GM18873 (cell line): ENCODE measurements around the gene TULP1.
"Not testable (repeated sequence)": the region's sequence is repeated elsewhere in the genome, so short reads cannot be mapped to it uniquely, and the experiment has no call there.

Experiments used
- ATAC-seq: cut with Tn5 transposase; IDR thresholded peaks from one replicate; pipeline ENCODE4 v1.9.1; 2021; ENCODE audit warnings: mild to moderate bottlenecking, moderate library complexity, moderate number of reproducible peaks; ENCODE audit not compliant: unreplicated experiment, low FRiP score

The TULP1 gene

DNA sequence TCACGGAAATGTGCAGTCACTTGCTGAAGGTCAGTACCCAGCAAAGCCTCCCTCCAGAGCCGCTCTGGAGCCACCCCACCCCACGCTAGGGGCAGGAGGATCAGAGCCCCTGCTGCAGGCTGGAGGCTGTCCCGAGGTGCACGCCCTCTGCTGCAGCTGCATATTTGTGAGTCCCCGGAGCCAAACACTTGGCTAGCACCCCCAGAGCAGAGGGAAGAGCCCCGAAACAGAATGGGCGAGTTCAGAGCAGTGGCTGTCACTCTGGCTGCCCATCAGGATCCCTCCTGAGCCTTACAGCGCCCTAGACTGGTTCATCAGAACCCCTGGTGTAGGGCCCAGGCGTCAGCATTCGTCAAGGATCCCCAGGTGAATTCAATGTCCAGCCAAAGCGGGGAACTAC lies 9.5 kb upstream of the TULP1 start:
- no peak for ATAC-seq

DNA sequence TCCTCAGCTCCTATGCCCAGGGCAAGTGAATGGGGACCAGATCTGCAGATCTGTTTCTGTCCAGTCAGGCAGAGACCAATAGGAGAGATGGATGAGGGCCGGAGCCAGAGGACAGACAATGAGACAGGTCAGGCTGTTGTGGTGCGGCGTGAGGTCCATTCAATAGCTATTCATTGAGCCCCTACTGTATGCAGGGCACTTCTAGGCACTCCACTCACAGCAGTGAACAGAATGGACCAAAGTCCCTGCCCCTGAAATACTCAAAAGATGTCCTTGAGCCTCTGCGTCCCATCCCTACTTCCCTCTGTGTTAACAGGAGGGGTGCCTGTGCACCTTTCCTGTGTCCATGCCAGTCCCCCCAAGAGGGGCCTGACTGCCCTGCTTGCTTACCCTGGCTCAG lies 8.5 kb upstream of the TULP1 start:
- no peak for ATAC-seq

DNA sequence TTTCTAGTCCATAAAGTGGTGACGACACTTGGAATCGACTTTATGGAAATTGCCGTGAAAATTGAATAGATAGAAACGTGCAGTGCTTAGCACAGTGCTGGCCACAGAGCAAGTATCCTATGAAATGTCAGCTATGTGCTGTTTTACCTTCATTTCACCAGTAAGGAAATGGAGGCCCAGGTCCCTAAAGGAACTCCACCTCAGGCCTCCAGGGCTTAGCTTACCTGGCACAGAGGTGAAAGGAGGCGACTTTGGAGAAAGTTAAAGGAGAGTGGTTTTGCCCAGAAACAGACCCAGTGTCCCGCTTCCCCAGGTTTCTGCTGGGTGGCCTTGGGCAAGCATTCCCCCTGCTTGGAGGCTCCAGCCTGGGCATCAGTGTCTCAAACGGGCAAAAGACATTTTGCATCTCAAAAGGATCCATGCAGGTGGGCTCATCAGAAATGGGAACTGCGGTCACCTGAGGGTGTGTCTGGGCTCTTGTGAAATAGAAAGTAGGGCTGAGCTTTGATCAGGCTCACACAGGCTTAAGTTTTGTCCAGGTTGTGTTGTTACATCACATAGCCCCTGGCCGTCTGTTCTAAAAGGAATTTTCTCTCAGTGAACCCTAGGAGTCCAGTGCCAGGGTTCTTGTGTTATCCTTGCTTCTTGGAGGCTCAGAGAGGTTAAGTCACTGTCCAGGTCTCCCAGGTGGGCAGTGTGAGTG lies 6.8 kb upstream of the TULP1 start:
- no peak for ATAC-seq

DNA sequence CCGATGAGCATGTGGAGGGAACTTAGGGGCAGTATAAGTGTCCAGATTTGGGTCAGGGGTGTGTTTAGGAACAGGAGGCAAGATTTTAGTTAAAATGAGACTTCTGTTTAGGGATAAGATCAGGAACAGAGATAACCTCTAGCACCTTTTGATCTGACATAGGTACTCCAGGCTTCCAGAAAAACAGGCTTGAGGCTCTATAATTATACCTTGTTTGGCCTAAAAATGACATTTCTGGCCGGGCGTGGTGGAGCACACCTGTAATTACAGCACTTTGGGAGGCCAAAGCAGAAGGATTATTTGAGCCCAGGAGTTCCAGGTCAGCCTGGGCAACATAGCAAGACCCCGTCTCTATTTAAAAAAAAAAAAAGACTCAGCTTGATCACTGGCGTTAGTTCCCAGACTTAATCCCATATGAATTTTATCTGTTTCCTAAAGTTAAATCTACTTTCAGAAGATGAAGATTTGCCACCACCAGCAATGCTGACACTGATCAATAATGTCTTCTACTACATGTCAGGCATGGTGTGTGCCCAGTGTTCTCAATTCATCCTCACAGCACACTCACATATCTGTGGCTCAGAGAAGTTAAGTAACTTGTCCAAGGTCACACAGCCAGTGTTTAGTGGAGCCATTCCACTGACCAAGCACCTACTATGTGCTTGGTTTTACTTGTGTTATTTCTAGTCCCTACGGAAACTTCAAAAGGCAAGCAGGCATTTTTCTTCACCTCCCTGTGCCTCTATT lies 6.0 kb upstream of the TULP1 start:
- no peak for ATAC-seq

DNA sequence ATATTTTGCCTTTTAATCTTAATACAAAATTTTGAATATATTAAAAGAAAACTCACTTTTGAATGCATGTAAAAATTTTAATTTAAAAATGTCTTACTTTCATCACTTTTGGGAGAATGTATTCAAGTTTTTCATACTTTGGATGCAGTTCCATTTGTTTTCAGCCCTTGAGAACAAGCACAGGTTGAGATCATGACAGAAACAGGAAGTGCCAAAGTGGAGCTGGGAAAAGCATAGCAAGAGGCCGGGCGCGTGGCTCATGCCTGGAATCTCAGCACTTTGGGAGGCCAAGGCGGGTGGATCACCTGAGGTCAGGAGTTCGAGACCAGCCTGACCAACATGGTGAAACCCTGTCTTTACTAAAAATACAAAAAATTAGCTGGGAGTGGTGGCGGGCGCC lies 5.3 kb upstream of the TULP1 start:
- ATAC-seq: not testable (repeated sequence)

DNA sequence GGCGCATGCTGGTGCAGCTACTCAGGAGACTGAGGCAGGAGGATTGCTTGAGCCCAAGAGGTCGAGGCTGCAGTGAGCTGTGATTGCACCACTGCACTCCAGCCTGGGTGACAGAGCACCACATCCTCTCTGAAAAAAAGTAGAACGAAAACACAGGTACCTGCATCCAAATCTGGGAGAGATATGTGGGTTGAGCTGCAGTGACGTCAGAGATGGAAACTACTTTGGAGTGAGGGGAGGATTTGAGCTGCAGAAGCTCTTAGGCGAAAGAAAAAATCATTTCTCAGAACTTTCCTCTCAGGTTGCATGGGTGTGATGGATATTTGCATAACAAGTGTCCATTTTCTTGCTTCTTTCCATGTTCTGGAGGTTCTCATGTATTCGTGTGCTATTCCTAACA lies 4.0 kb upstream of the TULP1 start:
- ATAC-seq: no peak

DNA sequence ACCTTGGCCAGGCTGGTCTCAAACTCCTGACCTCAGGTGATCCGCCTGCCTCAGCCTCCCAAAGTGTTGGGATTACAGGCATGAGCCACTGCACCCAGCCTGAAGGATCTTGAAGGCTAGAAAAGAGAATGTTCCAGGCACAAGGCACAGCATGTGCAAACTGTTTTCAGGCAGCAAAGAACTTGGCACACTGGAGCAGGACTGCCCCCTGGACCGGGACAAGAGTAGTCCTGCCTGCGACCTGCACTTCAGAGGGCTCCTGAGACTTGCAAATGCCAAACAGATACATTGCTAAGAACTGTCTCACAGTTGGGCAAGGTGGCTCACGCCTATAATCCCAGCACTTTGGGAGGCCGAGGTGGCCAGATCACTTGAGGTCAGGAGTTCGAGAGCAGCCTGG lies 3.2 kb upstream of the TULP1 start:
- ATAC-seq: not testable (repeated sequence)

DNA sequence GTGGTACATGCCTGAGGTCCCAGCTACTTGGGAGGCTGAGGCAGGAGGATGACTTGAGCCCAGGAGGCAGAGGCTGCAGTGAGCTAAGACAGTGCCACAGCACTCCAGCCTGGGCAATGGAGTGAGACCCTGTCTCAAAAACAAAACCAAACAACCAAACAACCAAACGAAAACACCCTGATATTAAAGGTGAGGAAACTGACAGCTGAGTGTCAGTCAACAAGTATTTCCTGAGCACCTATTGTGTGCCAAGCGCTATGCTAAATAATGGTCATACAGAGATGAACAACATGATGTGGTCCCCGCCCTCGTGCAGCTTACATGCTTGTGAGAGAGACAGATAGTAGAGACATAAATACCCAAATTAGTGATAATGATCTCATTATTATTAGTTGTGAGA lies 1.9 kb upstream of the TULP1 start:
- no peak for ATAC-seq

DNA sequence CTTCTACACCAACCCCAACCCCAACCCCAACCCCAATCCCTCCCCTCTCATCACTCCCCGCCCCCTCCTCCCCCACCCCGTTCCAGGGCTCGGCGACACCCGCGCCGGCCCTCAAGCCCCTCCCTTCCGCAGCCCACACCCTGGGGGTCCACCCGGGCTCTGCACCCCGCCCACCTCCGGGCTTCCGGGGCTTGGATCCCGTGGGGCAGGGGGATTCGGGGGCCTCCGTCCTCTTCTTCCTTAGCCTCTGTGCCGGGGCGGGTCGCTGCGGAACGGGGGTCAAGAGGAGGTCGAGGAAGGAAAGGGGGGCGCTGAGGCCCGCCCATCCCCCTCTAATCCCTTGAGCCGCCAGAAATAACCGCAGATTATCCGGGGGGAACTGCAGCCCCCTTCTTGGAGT lies 690 bp downstream of the TULP1 start:
- ATAC-seq: no peak

DNA sequence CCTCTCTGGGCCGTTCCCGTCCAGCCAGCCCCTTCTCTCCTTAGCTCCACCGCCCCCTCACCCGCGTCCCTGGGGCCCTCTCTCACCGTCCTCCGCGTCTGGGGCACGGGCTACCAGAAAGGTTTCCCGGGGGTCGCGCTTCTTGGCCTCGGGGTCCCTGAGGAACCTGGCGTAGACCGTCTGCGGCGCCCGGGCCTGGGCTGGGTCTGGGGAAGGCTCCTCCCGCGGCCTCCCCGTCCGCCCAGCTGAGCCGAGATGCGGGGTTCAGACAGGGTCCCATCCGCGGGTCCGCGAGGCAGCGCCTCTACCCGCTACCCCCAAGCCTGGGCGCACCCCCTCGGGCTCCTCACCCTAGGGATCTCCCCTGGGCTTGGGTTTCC lies 1.1 kb downstream of the TULP1 start:
- no peak for ATAC-seq

DNA sequence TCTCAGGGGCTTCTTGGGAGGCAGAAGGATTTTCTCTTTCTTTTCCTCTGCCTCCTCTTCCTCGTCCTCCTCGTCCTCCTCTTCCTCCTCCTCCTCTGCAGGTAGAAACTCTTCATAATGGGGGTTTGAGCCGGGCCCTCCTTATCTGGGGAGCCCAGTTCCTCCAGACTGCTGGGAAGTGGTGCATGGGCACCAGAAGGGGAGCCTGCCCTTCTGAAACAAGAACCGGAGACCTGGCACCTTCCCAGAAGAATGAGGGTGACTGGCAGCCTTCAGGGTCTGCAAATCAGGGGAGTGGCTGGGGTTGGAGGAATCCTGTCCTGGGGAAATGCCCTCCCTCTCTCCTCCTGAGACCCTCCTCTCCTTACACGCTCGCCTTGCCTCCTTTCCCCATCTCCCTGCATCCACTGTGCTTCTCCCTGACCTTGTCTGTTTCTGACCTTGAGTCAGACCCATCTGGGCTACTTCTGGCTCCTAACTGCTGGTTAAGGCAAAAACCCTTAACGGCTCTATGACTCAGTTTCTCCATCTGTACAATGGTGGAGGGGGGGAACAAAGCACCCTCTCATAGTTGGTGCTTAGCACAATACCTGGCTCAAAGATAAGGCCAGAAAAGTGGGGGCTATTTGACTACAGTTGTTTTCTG lies 1.7 kb downstream of the TULP1 start:
- no peak for ATAC-seq

DNA sequence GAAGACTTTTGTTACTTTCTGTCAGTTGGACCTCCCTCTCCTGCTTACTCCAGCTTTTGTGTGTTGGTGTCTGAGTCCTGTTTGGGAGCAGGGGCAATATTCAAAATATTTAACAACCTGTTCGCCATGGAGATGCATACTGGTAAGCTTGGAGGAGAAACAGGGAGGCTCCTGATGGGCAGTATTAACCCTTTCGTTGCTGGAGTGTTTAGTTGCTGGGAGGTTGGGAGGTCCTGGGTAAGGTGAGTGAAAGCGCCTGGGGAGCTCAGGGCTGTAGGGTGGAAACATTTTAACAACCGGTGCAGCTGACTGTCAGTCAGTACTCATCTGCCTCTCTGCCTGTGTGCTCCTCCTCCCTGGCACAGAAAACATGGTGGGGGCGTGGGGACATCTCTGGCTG lies 4.2 kb downstream of the TULP1 start:
- no peak for ATAC-seq

DNA sequence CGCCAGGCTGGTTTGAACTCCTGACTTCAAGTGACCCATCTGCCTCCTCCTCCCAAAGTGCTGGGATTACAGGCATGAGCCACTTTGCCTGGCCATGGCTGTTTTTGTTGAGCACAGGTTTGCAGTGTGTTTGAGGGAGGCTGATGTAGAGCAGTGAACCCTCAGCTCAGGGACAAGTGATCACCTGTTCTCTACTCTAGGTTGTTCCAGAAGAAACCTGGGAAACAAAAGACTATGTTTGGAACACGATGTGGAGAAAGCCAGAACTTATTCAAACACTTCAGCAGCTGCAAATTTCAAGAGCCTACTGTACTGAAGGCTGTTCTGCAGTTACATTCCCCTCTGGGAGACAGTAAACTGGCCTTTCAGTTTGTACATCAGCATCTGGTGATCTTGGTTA lies 4.7 kb downstream of the TULP1 start:
- no peak for ATAC-seq

DNA sequence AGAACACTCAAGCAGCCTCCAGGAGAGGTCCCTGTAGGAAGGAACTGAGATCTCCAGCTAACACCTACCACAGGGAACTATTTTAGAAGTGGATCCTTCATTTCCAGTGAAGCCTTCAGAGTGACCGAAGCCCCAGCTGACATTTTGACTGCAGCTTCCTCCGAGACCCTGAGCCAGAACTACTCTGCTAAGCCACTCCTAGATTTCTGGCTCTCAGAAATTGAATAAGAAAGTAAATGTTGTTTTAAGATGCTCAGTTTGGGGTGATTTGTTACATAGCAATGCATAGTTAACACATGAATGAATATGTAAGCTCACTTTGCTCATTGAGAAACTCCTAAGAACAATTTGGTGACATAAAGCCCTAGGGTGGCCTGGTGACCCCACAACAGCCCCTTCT lies 5.5 kb downstream of the TULP1 start:
- no peak for ATAC-seq

DNA sequence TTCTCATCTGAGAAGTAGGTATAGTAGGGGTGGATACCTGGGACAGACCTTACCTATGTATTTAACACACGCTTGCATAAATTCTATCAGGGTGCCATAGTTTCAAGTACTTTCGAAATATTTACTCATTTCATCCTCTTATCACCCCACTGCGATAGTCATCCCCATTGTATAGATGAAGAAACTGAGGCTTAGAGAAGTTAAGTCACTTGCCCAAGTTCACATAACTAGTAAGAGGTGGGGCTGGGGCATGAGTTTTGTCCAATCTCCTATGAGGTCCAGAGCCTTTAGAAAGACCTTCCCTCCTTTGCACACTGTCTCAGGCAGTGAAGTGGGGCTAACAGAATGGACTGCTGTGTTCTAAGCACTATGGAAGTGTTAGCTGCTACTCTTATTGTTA lies 6.2 kb downstream of the TULP1 start:
- no peak for ATAC-seq

DNA sequence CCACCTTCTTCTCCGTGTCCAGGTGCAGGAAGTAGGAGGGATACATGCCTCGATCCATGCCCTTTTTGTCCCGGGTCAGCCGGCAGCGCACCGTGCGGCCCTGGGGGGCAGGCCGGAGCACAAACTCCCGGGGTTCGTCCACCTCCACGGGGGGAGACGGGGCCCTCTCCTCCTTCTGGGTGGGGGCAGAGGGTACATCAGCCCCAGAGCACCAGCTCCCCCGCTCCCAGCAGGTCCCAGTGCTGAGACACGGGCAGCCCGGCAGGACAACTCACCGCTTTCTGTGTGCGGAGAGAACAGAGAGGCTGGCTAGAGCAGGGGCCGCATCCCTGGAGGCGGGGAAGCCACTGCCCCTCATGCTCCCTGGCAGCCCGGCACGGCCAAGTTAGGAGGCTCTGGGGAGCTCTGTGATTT lies 6.7 kb downstream of the TULP1 start:
- ATAC-seq: no peak

DNA sequence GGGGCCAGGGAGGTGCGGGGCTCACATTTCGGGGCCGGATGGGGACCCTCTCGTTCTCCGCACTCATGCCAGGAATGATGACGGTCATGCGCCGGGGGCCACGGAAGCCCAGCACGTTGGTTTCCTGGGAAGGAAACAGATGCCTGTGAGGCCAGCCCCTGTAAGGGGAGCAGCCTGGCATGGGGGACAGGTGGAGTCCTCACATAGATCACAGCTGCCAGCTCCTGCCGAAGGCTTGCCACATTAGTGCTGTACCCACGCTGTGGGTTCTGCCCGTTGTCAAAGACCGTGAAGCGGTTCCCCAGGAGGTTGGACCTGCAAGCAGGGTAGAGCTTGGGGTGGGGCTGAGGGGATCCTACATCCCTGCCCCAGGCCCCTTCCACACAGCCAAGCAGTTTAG lies 9.2 kb downstream of the TULP1 start:
- no peak for ATAC-seq

DNA sequence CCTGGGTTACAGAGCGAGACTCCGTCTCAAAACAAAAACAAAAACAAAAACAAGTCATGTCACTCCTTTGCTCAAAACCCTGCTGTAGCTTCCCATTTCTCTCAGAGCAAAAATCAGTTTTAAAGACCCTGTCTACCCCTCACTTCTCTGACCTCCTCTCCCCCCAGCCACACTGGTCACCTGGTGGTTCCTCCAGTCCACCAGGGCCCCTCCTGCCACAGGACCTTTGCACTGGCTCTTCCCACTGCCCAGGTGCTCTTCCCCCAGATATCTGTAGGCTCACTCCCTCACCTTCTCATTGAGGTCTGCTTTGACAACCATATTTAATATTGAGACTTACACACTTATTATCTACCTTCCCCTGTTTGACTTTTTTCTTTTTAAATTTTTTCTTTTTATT lies 10.9 kb downstream of the TULP1 start:
- ATAC-seq: no peak

DNA sequence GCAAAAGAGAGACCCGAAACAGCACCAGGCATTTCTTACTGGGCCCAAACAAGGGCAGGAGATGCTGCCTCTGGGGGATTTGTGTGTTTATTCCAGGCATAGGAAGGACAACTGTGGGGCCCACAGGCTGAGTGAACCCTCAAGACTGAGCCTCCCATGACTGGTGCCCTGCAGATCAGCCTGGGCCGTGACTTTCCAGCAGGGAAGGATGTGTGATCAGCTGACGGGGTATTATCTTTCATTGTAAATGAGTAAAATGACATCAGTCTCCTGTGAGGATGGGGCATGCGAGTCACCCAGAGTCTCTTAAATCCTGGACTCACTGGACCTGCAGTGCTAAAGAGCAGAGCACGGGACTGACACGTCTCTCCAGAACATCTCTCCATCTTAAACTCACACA lies 11.9 kb downstream of the TULP1 start:
- no peak for ATAC-seq

DNA sequence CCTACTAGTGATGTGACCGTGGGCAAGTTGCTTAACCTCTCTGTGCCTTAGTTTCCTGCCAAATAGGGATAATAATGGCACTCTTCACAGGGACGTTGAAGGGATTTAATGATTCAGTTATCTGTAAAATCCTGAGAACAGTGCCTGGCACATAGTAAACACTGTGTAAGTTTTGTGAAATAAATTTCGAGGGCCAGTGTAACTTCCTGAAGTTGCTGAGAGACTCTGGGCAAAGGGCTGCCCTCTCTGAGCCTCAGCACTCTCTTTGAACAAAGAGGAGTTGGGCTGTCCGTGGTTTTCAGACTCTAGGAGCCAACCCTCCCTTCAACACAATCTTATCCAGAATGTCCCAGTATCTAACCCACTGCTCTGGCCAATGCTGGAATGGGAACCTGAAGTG lies 13.3 kb downstream of the TULP1 start:
- ATAC-seq: no peak

DNA sequence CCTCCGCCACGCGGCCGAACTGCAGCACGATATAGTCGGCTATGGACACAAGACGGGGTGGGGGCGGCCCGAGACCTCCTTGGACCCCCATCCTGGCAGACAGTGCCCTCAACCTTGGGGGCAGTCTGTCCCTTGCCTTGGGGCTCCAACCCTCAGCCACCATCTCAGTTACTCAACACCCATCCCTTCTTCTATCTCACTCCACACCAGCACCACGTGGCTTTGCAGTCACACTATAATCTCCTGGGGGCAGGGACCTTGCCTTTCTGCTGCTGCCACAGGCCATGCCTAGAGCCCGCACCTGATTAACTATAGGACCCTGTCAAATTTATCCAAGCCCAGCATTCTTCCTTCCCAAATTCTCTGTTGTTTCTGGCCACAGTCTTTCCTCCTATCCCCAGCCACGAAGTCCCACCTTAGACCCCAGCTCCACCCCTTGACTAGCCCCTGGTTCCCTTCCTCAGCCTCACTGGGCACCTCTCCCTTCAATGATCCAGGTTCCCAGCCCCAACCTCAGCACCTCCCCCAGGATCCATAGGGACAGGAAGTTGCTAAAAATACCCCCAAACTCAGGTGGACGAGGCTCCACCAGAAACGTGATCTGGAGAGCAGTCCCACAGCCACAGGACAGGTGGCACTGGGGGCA lies 14.2 kb downstream of the TULP1 start:
- no peak for ATAC-seq
